Measurements from ENCODE around the gene SVIL.
A peak's percentile ranks its signal among the peaks of the same experiment; 100 is the strongest.
"Not testable (repeated sequence)": the region's sequence is repeated elsewhere in the genome, so short reads cannot be mapped to it uniquely, and the experiment has no call there.

Gene SVIL

GRCh38 chr10:29586509-29586908 lies 48.3 kb downstream of the SVIL start:
- DNase-seq (ENCODE audit: low read depth), result no peak
- TF ChIP-seq CTCF (conservative IDR thresholded peaks at IDR 0.05; ENCODE audit: low read depth, low read length), result no peak
- no peak overlapping the region for H3K4me3 ChIP-seq (ENCODE audit: low read depth, low read length)

- peak; percentile 45 for DNase-seq (ENCODE audit: low read depth)
- TF ChIP-seq CTCF (conservative IDR thresholded peaks at IDR 0.05; ENCODE audit: low read depth, low read length), result no peak
These were observed 49.2 kb downstream of the SVIL start for GRCh38 chr10:29585488-29585976.

GRCh38 chr10:29584436-29584835 lies 50.3 kb downstream of the SVIL start:
- DNase-seq (ENCODE audit: low read depth), result no peak
- H3K4me3 ChIP-seq (ENCODE audit: low read depth, low read length), result no peak overlapping the region
- no peak for TF ChIP-seq CTCF (conservative IDR thresholded peaks at IDR 0.05; ENCODE audit: low read depth, low read length)

More at GRCh38 chr10:29585488-29585976, 49.2 kb downstream of the SVIL start:
- H3K4me3 ChIP-seq (ENCODE audit: low read depth, low read length), result no peak overlapping the region

GRCh38 chr10:29583674-29584073 lies 51.1 kb downstream of the SVIL start:
- no peak overlapping the region for H3K4me3 ChIP-seq (ENCODE audit: low read depth, low read length)
- DNase-seq (ENCODE audit: low read depth), result no peak
- no peak for TF ChIP-seq CTCF (conservative IDR thresholded peaks at IDR 0.05; ENCODE audit: low read depth, low read length)

GRCh38 chr10:29582769-29583168 lies 52.0 kb downstream of the SVIL start:
- H3K4me3 ChIP-seq (ENCODE audit: low read depth, low read length), result not testable (repeated sequence)
- peak; percentile 79 for DNase-seq (ENCODE audit: low read depth)

- H3K4me3 ChIP-seq (ENCODE audit: low read depth, low read length), result no peak overlapping the region
- no peak for DNase-seq (ENCODE audit: low read depth)
- TF ChIP-seq CTCF (conservative IDR thresholded peaks at IDR 0.05; ENCODE audit: low read depth, low read length), result no peak
These were observed 55.3 kb downstream of the SVIL start for GRCh38 chr10:29579455-29579970.

- no peak for TF ChIP-seq CTCF (conservative IDR thresholded peaks at IDR 0.05; ENCODE audit: low read depth, low read length)
- no peak overlapping the region for H3K4me3 ChIP-seq (ENCODE audit: low read depth, low read length)
- no peak for DNase-seq (ENCODE audit: low read depth)
These were observed 56.3 kb downstream of the SVIL start for GRCh38 chr10:29578457-29578856.
